HG02970 (cell line): ENCODE measurements around the gene TSPAN14.
A peak's percentile ranks its signal among the peaks of the same experiment; 100 is the strongest.

Source experiments
- ATAC-seq: cut with Tn5 transposase; IDR thresholded peaks from one replicate; pipeline ENCODE4 v1.9.1; 2021; ENCODE audit warnings: mild to moderate bottlenecking, moderate library complexity, moderate number of reproducible peaks; ENCODE audit not compliant: unreplicated experiment, low FRiP score

Gene TSPAN14

DNA sequence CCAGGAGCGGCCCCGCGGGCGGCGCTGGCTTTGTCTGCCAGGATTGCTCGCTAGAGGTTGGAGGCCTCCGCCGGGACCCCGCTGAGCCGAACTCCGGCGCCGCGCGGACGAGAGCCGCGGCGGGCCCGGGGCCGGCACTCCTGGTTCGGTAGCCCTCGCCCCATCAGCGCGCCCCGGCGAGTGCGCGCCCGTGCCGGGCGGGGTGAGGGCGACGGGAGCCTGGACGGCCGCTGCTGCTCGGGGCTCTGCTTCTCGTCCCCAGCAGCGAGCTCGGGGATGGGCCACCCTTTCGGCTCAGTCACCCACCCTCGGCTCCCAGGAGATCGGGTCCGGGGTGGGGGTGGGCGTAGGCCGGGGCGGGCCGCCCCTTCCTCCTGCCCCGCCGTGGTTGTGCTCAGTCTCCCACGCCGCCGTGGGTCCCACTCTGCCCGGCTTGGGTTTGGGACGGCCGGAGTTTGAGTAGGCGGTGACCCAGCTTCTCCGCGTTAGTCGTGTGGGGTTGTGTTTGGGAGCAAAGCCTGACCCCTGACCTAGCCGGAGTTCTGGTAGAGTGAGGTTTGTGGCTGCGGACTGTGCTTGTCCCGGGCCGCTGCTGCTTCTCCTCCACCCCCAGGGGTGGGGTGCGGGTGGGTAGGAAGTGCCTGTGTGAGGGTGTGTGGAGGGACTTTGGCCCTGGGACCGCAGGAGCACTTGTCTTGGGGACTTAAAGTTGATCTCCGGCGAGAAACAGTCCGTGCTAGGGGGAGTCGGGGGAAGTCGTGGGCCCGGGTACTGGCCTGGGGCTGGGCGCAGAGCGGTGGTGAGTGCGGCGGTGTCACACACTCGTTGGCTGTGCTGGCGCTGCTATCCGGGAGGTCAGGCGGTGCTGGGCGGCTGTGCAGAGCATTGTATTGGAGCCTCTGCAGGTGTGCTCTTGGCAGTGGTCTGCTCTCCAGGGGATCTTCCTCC is 677 bp downstream of the TSPAN14 start:
- ATAC-seq = peak; percentile 28

DNA sequence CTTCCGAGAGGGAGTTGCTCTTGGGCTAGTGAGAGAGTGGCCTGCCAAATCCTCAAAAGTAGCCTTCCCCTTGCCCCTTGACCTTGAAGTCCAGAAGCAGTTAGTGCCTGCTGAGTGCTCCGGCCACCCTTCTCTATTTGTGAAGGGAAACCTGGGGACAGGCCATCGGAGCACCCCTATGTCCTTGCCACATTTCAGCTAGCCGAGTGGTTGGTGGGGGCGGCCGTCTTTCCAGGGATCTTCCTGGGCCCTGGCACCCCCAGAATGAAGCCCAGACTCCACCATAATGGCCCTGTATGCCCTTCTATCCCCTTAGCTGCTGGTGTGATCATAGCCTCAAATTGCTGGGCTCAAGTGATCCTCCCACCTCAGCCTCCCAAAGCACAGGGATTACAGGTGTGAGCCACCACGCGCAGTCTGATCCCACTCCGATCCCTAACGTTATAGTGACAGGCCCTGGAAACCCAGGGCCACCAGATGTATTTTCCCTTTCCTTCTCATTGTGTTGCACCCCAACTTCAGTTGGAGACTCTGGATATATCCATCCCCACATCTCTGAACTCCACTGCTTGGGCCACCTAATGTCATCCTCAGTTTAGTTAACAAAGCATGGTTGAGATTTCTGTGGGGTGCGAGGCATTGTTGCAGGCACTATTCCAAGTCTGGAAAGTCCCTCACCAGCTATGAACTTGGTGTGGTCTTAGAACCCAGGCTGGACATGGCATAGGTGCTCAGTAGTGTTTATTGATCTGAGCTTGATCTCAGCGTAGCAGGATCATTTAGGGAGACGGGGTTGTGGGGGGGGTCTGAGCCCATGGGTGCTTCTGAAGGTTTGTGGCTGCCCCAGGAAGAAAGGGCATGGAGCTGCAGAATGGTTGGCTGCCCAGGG is 1.6 kb downstream of the TSPAN14 start:
- ATAC-seq = no peak

GRCh38 chr10:80457554-80458262 is 3.6 kb downstream of the TSPAN14 start:
- no peak for ATAC-seq

- no peak for ATAC-seq
Observed at GRCh38 chr10:80458263-80458625, 4.1 kb downstream of the TSPAN14 start.

DNA sequence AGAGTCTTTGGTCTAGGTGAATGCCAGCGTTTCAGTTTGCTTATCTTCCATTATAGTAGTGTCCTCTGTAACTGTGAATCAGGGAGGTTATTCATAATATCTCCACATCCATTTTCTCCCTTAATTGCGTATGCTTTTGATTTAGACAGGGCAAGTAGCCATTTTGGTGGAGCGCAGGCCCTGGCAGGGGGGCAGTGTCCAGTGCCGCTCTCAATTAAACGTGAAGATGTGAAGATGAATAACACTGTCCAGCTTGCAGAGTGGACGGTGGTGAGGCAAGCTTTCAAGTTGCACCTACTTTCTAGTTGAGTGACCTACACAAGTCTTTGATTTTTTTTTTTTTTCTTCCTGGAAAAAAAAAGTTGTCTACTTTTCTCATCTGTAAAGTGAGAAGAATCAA is 4.5 kb downstream of the TSPAN14 start:
- no peak for ATAC-seq

DNA sequence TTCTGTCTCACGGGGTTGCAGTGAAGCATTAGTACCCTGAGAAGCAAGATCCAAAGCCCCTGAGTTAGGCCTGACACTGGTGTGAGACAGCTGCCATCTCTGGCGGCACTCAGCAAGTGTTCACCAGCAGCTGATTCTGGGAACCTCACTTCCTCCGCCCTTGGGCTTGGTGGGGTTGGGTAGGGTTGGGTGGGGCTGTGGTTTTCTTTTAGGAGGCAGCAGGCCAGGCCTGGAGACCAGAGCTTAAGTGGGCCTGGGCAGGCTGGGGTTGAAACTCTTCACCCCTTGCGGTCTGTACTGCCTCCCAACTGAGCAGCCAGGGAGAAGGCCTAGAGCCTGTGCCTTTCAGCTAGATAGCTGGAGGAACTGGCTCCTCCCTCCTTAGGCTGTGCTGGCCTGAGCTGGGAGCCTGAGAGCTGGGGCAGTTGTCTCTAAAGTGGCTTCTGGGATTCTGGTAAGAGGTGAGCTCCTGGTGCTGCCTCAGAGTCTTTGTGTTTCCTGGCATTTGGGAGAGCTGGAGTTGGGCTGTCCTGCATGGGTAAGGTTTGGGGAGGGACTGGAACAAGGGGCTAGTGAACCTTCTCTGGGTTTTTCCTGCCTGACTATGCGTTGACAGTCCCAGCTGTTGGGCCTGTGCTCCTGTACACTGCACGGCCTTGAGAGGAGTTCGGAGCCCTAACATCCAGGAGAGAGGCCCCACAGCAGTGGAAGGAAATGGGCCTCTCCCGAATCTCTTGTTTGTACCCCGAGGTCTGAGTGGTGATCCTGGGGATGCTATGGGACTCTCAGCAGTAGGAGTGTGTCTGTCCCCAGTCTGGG is 5.1 kb downstream of the TSPAN14 start:
- ATAC-seq = peak; percentile 33

DNA sequence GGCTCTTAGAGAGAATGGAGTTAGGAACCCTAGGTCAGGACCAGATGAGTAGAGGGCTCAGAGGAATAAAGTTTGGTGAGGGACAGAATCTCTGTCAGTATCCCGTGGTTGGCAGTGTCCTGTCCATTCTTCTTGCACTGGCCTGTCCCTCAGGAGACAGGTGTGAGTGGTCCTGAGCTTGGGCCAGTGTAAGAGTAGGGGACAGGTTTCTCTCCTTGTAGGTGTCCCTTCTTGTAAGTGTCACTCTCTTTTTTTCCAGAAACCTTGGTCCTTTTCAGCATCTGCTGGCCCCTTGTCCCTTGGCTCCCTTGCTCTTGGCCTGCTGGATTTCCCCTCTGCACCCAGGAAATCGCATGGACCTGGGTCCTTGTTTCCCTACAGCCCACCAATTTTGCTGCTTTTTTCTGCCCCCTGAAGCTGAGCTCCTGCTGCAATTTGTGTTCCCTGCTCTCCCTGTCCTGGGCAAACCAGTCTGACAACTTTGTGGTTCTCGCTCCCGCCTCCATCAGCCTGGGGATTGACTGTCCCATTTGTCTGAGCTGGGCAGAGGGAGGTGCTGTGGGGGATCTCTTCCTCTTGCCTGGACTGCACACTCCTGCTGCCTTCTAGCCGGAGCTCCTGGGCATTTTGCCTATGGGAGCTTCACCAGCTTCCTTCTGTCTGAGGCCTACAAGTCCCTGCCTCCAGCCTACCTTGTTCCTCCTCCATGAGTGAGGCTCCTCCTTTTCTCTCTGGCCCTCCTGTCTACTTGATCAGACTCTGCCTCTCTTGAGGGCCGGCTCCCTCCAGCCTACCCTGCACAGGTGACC is 6.5 kb downstream of the TSPAN14 start:
- ATAC-seq = no peak

GRCh38 chr10:80461208-80462183 is 7.4 kb downstream of the TSPAN14 start:
- ATAC-seq = no peak

DNA sequence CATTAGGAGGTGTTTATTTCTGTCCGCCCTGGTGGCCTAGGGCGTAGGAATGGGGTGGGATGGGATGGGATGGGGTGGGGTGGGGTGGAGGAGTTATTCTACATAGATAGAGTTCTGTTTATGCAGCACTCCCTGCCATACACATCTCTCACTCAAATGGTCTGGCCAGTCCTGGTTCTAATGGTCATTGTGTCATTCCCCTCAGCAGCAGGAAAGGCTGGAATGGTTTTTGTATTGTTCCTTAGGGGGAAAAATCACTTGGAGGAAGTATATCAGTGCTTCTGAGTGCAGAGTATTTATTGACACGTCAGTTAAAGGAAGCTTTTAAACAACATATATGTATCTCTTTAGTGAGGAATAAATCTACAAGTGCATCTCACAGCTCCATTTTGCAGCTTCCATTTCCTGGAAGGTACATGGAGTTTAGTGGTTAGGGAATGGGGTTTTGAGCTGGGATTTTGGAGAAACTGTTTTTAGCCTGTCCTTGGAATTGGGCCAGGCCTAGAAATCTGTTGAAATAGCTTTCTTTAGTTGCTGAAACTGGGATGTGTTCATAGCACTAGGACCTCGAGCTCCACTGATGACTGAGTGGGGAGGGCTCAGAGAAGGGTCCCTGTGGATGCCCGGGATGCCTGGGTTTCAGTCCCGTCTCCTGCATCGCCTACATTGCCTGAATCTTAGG is 8.3 kb downstream of the TSPAN14 start:
- no peak for ATAC-seq

DNA sequence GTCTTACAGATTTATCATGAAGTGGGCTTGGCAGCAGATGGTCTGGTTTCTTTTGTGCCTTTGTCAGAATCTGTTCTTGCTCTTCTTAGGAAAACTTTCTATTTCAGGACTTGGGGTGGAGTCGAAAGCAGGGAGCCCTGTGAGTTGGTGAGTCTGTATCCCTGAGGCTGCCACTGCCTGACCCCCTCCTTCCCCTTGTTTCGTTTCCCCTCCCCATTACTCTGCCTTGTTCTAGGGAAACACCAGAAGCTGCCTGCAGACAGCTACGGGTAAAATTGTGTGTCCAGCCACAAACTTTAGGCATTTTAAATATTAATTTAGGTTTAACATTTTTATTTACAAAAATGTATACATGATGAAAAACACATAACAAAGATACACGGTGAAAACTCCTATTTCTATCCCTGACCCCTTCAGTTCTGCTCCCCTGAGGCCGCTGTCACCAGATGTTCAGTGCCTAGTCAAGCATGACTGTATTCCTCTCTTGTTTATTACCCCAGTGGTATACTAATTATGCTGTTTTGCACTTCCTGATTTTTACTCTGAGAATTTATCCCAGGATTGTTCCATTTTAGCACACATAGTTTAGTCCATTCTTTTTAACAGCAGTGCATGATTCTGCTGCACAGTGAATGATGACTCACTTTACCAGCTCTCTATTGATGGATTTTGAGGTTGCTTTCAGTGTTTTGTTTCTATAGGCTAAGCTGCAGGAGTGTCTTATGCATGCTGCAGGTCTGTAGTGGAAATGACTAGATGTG is 9.1 kb downstream of the TSPAN14 start:
- ATAC-seq = no peak

GRCh38 chr10:80463868-80464267 is 9.8 kb downstream of the TSPAN14 start:
- no peak for ATAC-seq

GRCh38 chr10:80464557-80465450 is 10.7 kb downstream of the TSPAN14 start:
- no peak for ATAC-seq

GRCh38 chr10:80465451-80465835 is 11.3 kb downstream of the TSPAN14 start:
- ATAC-seq = no peak

GRCh38 chr10:80465839-80466590 is 11.9 kb downstream of the TSPAN14 start:
- no peak for ATAC-seq

DNA sequence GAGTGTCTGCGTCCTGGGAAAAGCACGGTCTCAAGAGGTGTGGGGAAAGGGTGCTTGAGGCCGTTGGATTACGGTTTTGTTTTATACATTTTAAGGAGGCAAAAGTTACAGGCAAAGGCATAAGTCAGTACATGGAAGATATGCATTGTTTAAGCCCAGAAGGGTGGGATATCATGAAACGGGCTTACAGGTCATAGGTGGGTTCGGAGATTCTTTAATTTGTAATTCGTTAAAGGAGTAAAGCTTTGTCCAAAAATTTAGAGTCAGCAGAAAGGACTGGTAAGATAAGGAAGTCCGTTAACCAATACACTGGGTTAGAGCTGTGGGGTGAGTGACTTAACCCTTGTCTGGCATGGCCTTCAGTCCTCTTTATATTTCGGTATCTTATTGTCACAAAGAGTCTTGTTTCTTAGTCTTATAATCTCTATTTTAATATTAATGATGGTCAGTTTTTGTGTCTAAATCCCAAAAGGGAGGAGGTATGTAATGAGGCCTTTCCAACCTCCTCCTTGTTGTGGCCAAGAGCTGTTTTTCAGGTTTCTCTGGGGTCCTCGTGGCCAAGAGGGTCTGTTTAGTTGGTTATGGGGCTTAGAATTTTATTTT is 12.7 kb downstream of the TSPAN14 start:
- ATAC-seq = no peak
